GM12892 (cell line): ENCODE data around the gene KREMEN2.

Experiments used
- POLR2A ChIP-seq: IDR thresholded peaks from 2 replicates; pipeline ENCODE4 v1.6.1; 2011; ENCODE audit warnings: low read depth, low read length, control low read depth
- TAF1 ChIP-seq: IDR thresholded peaks from 2 replicates; pipeline ENCODE4 v1.6.1; 2011; ENCODE audit warnings: low read depth, mild to moderate bottlenecking, control low read depth, low read length, borderline replicate concordance

DNA sequence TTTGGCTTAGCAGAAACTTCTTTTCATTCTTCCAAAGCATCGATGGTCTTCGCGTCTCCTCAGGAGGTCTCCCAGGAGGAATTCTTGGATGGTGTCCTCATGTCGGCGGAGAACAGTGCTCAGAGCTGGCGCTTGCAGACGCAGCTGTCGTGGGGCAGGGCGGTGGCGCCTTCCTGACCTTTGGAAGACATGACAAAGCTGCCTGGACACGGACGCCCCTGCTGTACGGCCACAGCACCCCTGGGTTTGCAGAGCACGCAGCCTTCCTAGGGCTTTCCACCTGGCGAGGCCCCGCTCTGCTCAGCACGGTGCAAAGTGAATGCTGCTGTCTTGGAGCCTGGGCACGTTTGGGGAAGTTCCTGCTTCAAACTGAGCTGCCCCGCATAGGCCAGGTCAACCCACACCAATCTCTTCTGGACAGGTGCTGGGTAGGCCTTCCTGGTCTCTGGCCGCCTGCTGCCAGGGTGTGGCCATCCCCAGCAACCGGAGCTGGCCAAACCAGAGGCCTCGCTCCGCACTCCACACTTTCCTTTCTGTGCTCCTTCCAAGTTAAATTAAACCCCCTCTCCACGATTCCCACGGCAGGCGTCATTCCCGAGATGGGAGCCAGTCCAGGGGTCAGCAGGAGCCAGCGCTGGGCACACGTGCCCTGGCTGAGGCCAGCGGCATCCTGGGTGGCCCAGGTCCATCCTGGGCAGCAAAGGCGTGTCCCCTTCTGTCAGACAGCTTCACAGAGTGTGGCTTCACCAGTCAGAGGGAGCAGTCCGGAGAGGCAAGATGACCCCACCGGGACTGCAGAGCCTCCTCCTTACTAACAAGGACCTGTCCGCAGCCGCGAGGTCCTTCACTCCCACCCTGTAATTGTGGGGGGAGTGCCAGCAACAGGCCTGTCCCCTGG, 15.0 kb upstream of the KREMEN2 start:
- TF ChIP-seq POLR2A (no peak), TAF1 (no peak)
